HG03108 (cell line): ENCODE data around the gene RAB11FIP4.

Source experiments
- ATAC-seq: cut with Tn5 transposase; IDR thresholded peaks from one replicate; pipeline ENCODE4 v1.9.1; 2021; ENCODE audit warnings: moderate library complexity; ENCODE audit not compliant: unreplicated experiment

The RAB11FIP4 gene

GRCh38 chr17:31404028-31404949 is 12.8 kb downstream of the RAB11FIP4 start:
- ATAC-seq: no peak

GRCh38 chr17:31405890-31406371 is 14.5 kb downstream of the RAB11FIP4 start:
- ATAC-seq: no peak

GRCh38 chr17:31408586-31408985 is 17.1 kb downstream of the RAB11FIP4 start:
- ATAC-seq: no peak

- no peak for ATAC-seq
These were observed 20.3 kb downstream of the RAB11FIP4 start for GRCh38 chr17:31411707-31412285.

GRCh38 chr17:31412511-31412910 is 21.0 kb downstream of the RAB11FIP4 start:
- no peak for ATAC-seq

GRCh38 chr17:31413081-31413799 is 21.8 kb downstream of the RAB11FIP4 start:
- ATAC-seq: no peak

GRCh38 chr17:31413874-31414549 is 22.5 kb downstream of the RAB11FIP4 start:
- no peak for ATAC-seq

GRCh38 chr17:31414550-31414918 is 23.1 kb downstream of the RAB11FIP4 start:
- ATAC-seq: no peak

- ATAC-seq: no peak
These were observed 23.6 kb downstream of the RAB11FIP4 start for GRCh38 chr17:31415004-31415454.

- no peak for ATAC-seq
These were observed 24.4 kb downstream of the RAB11FIP4 start for GRCh38 chr17:31415640-31416502.

GRCh38 chr17:31416503-31416923 is 25.0 kb downstream of the RAB11FIP4 start:
- ATAC-seq: no peak

GRCh38 chr17:31417051-31417792 is 25.7 kb downstream of the RAB11FIP4 start:
- ATAC-seq: no peak

- ATAC-seq: no peak
These were observed 27.4 kb downstream of the RAB11FIP4 start for GRCh38 chr17:31418773-31419350.

GRCh38 chr17:31422443-31422842 is 31.0 kb downstream of the RAB11FIP4 start:
- no peak for ATAC-seq

GRCh38 chr17:31424944-31425281 is 33.4 kb downstream of the RAB11FIP4 start:
- ATAC-seq: no peak

- ATAC-seq: no peak
These were observed 34.0 kb downstream of the RAB11FIP4 start for GRCh38 chr17:31425282-31426040.

- no peak for ATAC-seq
These were observed 36.2 kb downstream of the RAB11FIP4 start for GRCh38 chr17:31427684-31428083.

- ATAC-seq: no peak
These were observed 36.6 kb downstream of the RAB11FIP4 start for GRCh38 chr17:31428111-31428510.
